Endothelial cell of umbilical vein (primary cell): ENCODE measurements around the gene HECTD4. TPM values are rescaled to one million over a fixed set of nuclear protein-coding genes. Genes with fewer than 3 reads are reported as not detected.

ENCODE experiments used
- BruUV-seq: library from RNA; stranded (reverse); fragments of 400-500 nt; replicated peaks from 2 replicates; lab custom pipeline; 2021; lab: Mats Ljungman, UMichigan
- CTCF ChIA-PET: fragments of 300-600, 350-600 bp; sonication (Branson Sonifier 250); formaldehyde crosslinking; loops from one replicate; lab custom pipeline; 2021; ENCODE audit warnings: antibody characterized with exemption, inconsistent platforms; lab: Charles Lee
- POLR2A ChIA-PET: fragments of 300-600, 350-600 bp; sonication (Branson Sonifier 250); formaldehyde crosslinking; loops from one replicate; lab custom pipeline; 2021; ENCODE audit warnings: antibody characterized with exemption, inconsistent platforms; lab: Charles Lee
- DNase-seq: peaks from one replicate; pipeline ENCODE4 v3.0.0-alpha.2; 2011; ENCODE audit warnings: low read depth, low spot score
- FAIRE-seq: peaks from 2 replicates; lab custom pipeline; 2011; peaks lifted over from hg19 to GRCh38; lab: Jason Lieb, UNC
- H2AFZ ChIP-seq: 2 replicates; pipeline ENCODE4 v1.6.0; 2012; ENCODE audit warnings: low read depth, low read length, control low read depth, inconsistent platforms
- H3K27ac ChIP-seq: 2 replicates; pipeline ENCODE4 v1.5.1; 2011; ENCODE audit warnings: low read depth, mild to moderate bottlenecking, control low read depth, low read length, moderate library complexity; ENCODE audit not compliant: insufficient read depth
- H3K27me3 ChIP-seq, 2 experiments: 2 replicates each; pipeline versions ENCODE4 v1.6.0 to v1.6.1; 2011; ENCODE audit warnings: low read length in 2 of 2, mixed read lengths in 1 of 2; ENCODE audit not compliant: control insufficient read depth in 2 of 2, insufficient read depth in 2 of 2
- H3K36me3 ChIP-seq, 2 experiments: 2 replicates in 1 of 2; 3 replicates in 1 of 2; pipeline ENCODE4 v1.5.1; 2011; ENCODE audit warnings: low read length in 2 of 2, mild to moderate bottlenecking in 1 of 2, moderate library complexity in 1 of 2; ENCODE audit not compliant: control insufficient read depth in 2 of 2, insufficient read depth in 2 of 2; ENCODE audit errors: extremely low read depth in 1 of 2
- H3K4me1 ChIP-seq: 3 replicates; pipeline ENCODE4 v1.5.1; 2011; ENCODE audit warnings: mild to moderate bottlenecking, low read length; ENCODE audit not compliant: control insufficient read depth, insufficient read depth; ENCODE audit errors: extremely low read depth
- H3K4me2 ChIP-seq: 2 replicates; pipeline ENCODE4 v1.6.1; 2011; ENCODE audit warnings: low read length, control low read depth, mixed read lengths; ENCODE audit not compliant: insufficient read depth
- H3K4me3 ChIP-seq, 3 experiments: fragments of 200-600 bp in 1 of 3; sonication (generic), shearing (Covaris generic) in 1 of 3; replicated peaks in 1 of 3; 2 replicates each; pipeline ENCODE4 v1.5.1; 2011 to 2016; ENCODE audit warnings: control low read depth in 3 of 3, low read length in 3 of 3, mild to moderate bottlenecking in 2 of 3, inconsistent platforms in 1 of 3, low read depth in 1 of 3, moderate library complexity in 1 of 3; ENCODE audit not compliant: insufficient read depth in 1 of 3
- H3K79me2 ChIP-seq: 2 replicates; pipeline ENCODE4 v1.6.0; 2012; ENCODE audit warnings: low read length, inconsistent platforms; ENCODE audit not compliant: control insufficient read depth, insufficient read depth
- H3K9ac ChIP-seq: replicated peaks from 2 replicates; pipeline ENCODE3; 2011; ENCODE audit warnings: low read length, control low read depth; ENCODE audit not compliant: insufficient read depth; ENCODE audit errors: extremely low read depth
- H3K9me1 ChIP-seq: replicated peaks from 3 replicates; pipeline ENCODE4 v1.6.0; 2011; ENCODE audit warnings: mild to moderate bottlenecking, low read length; ENCODE audit not compliant: control insufficient read depth, insufficient read depth; ENCODE audit errors: extremely low read depth
- H3K9me3 ChIP-seq: replicated peaks from 2 replicates; pipeline ENCODE4 v1.5.1; 2012; ENCODE audit warnings: low read length, inconsistent platforms; ENCODE audit not compliant: control insufficient read depth, insufficient read depth
- H4K20me1 ChIP-seq: replicated peaks from 2 replicates; pipeline ENCODE3; 2011; ENCODE audit warnings: mild to moderate bottlenecking, low read length; ENCODE audit not compliant: control insufficient read depth, insufficient read depth; ENCODE audit errors: extremely low read depth
- CTCF ChIP-seq, 2 donors: IDR thresholded peaks; 1 replicate in 1 of 2; 2 replicates in 1 of 2; pipeline ENCODE4 v1.5.1; 2011; ENCODE audit warnings: low read length in 2 of 2, mild to moderate bottlenecking in 2 of 2, moderate library complexity in 2 of 2, control low read depth in 1 of 2, inconsistent platforms in 1 of 2, low read depth in 1 of 2; ENCODE audit not compliant: insufficient read depth in 1 of 2; ENCODE audit errors: extremely low read depth in 1 of 2
- EZH2 ChIP-seq: IDR thresholded peaks from 2 replicates; pipeline ENCODE4 v1.6.1; 2012; ENCODE audit warnings: borderline replicate concordance, low read depth, mild to moderate bottlenecking, moderate library complexity, low read length, inconsistent platforms; ENCODE audit not compliant: severe bottlenecking
- FOS ChIP-seq: IDR thresholded peaks from 2 replicates; pipeline ENCODE4 v1.6.1; 2011; ENCODE audit warnings: mild to moderate bottlenecking, low read length, moderate library complexity, borderline replicate concordance; ENCODE audit not compliant: insufficient read depth
- GATA2 ChIP-seq: IDR thresholded peaks from 2 replicates; pipeline ENCODE4 v1.7.0; 2011; ENCODE audit warnings: low read depth, mild to moderate bottlenecking, moderate library complexity, mixed read lengths, low read length; ENCODE audit not compliant: insufficient read length, insufficient read depth
- JUN ChIP-seq: IDR thresholded peaks from 2 replicates; pipeline ENCODE4 v1.6.1; 2011; ENCODE audit warnings: borderline replicate concordance, low read depth; ENCODE audit not compliant: insufficient read length, insufficient read depth
- MAX ChIP-seq: IDR thresholded peaks from 2 replicates; pipeline ENCODE4 v1.6.1; 2011; ENCODE audit not compliant: insufficient read depth, insufficient read length
- MYC ChIP-seq: IDR thresholded peaks from one replicate; pipeline ENCODE4 v1.6.1; 2011; ENCODE audit warnings: mild to moderate bottlenecking, low read depth, low read length
- POLR2A ChIP-seq: IDR thresholded peaks from 2 replicates; pipeline ENCODE4 v1.6.1; 2012; ENCODE audit warnings: low read depth, mild to moderate bottlenecking, control low read depth, low read length
- POLR2AphosphoS5 ChIP-seq: IDR thresholded peaks from 2 replicates; pipeline ENCODE4 v1.6.1; 2012; ENCODE audit warnings: low read depth, mild to moderate bottlenecking, control low read depth, low read length, moderate library complexity; ENCODE audit not compliant: insufficient read depth
- dilution Hi-C: fragments of 300-500 bp; cut with MboI; formaldehyde crosslinking; loops from one replicate; pipeline ENCODE4 v1.15.0; 2019; ENCODE audit warnings: low sequenced_read_pairs; ENCODE audit not compliant: extremely low pct_ligation_motif_present
- intact Hi-C: fragments of 100-400 bp; cut with micrococcal nuclease; formaldehyde crosslinking; loops from one replicate; pipeline ENCODE4 v1.10.0; 2022
- polyA plus RNA-seq, 4 experiments: library from polyadenylated mRNA; depleted of rRNA in 3 of 4; stranded (reverse) in 3 of 4; unstranded in 1 of 4; fragments of >200 nt; gene quantifications; 2 replicates each; pipeline versions ENCODE4 v1.2.1 to v1.2.3, GENCODE V29; 2011 to 2012; ENCODE audit warnings: missing spikeins in 1 of 4
- total RNA-seq: library from RNA; stranded (reverse); gene quantifications from 2 replicates; pipeline ENCODE4 v1.2.3, GENCODE V29; 2021

HECTD4 gene
- total and polyA plus RNA-seq, 2 donors (not counting 3 experiments of a cell fraction or from before 2014, with no cell fraction given) = 9.7 to 47.7 TPM

DNA sequence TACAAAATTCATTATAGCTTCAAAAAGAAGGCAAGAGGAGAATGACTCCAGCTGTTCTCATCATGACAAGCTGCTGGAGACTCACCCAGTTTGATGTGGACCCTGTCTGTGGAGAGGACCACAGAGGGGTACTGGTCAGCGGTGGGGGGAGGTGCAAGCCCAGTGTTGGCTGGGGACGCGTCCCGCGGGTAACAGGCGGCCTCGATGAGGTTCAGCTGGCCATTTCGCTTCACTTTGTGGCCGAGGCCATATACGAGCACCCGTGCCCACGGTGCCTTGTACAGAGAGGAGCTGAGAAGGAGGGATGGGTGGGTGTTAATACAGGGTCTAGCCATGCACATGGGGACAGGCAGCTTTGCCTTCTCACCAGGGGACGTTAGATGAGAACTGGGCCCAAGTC, 189.8 kb downstream of the HECTD4 start:
- no peak for TF ChIP-seq FOS
- TF ChIP-seq EZH2 = no peak
- TF ChIP-seq CTCF (IDR thresholded peaks at IDR 0.05; ENCODE audit: extremely low read depth in 1 of 2, insufficient read depth in 1 of 2, low read depth in 1 of 2, low read length in 2 of 2) = no peak
- TF ChIP-seq POLR2A = no peak
- TF ChIP-seq MYC = no peak
- no peak for TF ChIP-seq GATA2
- no peak for TF ChIP-seq JUN
- no peak for TF ChIP-seq POLR2AphosphoS5
- no peak for TF ChIP-seq MAX
- ChIA-PET CTCF (interaction anchor here (1.2 to 11.6 kb wide), 2 partner anchors 11 to 194 kb away, joined by 4 to 253 read pairs; no protein-coding TSS in a partner anchor), POLR2A (no interaction called here)
- no TSS peak for BruUV-seq
- no peaks in the 10 kb centered on the region for H3K79me2 ChIP-seq
- H3K9me1 ChIP-seq = no peaks in the 10 kb centered on the region
- no peaks in the 10 kb centered on the region for H3K27me3 ChIP-seq
- intact Hi-C loops (no loop called here), dilution Hi-C loops (no loop called here)
- FAIRE-seq = no peak
- no peaks in the 10 kb centered on the region for H3K9me3 ChIP-seq
- H3K27ac ChIP-seq = no peak overlapping the region
- no peak overlapping the region for H3K4me3 ChIP-seq
- no peaks in the 10 kb centered on the region for H4K20me1 ChIP-seq
- H2AFZ ChIP-seq = no peak overlapping the region
- peaks cover 6% of the 10 kb centered on the region for H3K4me1 ChIP-seq
- no peak overlapping the region for H3K9ac ChIP-seq
- no peak for DNase-seq
- peaks cover 2 to 16% of the 10 kb centered on the region in 2 experiments for H3K36me3 ChIP-seq
- no peak overlapping the region for H3K4me2 ChIP-seq
